ENCODE measurements around the gene PDXDC1.
"Not testable (repeated sequence)": the region's sequence is repeated elsewhere in the genome, so short reads cannot be mapped to it uniquely, and the experiment has no call there.

PDXDC1 gene

DNA sequence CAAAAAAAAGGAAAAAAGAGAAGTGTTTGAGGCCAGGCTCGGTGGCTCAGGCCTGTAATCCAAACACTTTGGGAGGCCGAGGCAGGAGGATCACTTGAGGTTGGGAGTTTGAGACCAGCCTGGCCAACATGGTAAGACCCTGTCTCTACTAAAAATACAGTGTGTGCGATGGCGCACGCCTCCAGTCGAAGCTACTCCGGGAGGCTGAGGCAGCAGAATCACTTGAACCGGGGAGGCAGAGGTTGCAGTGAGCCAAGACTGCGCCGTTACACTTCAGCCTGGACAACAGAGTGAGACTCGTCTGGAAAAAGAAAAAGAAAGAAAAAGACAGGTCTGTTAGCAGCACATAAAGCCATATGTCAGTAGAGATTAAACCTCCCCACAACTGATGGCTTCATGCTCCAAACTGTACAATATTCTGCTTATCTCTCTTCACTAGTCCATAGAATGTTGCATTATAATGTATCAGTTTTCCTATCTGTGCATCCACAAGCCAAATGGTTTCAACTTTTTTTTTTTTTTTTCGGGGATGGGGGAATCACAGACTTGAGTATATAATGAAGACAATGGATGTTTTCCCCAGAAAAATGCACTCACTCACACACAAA is 3.1 kb upstream of the PDXDC1 start:
- not testable (repeated sequence) for DNase-seq (ENCODE audit: low read depth in 1 of 2, low spot score in 1 of 2)

DNA sequence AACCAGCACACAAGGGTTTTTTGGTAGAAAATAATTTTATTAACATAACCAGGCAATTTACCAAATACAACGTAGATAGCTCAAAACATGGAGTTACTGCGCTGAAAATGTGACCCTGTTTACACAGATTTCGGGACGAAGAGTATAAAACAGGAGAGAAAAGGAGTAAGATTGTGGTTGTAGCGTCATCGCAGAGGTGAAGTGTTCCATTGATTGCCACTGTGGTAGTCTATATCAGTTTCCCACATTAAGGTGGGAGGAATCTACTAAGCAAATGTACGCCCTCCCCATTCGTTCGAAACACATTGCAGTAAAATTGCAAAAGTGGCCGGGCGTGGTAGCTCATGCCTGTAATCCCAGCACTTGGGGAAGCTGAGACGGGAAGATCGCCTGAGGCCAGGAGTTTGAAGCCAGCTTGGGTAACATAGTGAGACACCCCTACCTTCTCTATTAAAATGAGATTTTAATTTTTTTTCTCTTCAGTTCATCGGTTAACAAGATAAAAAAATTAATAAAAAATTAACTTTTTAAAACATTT is 972 bp upstream of the PDXDC1 start:
- DNase-seq (ENCODE audit: low read depth in 1 of 2, low spot score in 1 of 2) = not testable (repeated sequence)

GRCh38 chr16:14974331-14974655 is 533 bp upstream of the PDXDC1 start:
- DNase-seq (ENCODE audit: low read depth in 1 of 2, low spot score in 1 of 2) = not testable (repeated sequence)

GRCh38 chr16:14975418-14976194 is 780 bp downstream of the PDXDC1 start:
- DNase-seq (ENCODE audit: low read depth in 1 of 2, low spot score in 1 of 2) = peak; percentile 38 to 41

DNA sequence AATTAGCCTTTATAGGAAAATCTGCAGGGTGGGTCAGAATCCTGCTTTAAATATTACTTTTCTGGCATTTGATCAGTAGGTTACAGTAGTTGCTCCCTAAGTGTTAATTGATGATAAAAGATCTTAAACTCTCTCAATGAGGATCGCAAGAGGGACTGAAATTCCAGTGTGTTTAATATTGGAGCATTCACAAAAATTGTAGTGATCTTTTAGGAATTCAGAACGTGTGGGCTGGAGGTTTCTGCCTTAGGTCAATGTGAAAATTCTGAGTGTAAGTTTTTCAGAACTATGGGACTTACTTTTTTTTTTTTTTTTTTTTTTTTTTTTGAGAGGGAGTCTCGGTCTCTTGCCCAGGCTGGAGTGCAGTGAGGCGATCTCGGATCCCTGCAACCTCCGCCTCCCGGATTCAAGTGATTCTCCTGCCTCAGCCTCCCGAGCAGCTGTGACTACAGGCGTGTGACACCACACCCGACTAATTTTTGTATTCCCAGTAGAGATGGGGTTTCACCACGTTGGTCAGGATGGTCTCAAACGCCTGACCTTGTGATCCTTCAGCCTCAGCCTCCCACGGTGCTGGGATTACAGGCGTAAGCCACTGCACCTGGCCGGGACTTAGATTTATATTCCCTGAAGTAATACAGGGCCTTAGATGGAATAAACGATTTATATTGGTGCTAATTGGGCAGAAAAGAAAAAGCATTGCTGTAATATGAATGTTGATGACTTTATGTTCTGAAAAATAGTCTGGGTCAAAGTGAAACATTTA is 2.3 kb downstream of the PDXDC1 start:
- DNase-seq (ENCODE audit: low read depth in 1 of 2, low spot score in 1 of 2) = not testable (repeated sequence)

- DNase-seq (ENCODE audit: low read depth in 1 of 2, low spot score in 1 of 2) = not testable (repeated sequence)
These were observed 3.5 kb downstream of the PDXDC1 start for GRCh38 chr16:14978281-14978680.

DNA sequence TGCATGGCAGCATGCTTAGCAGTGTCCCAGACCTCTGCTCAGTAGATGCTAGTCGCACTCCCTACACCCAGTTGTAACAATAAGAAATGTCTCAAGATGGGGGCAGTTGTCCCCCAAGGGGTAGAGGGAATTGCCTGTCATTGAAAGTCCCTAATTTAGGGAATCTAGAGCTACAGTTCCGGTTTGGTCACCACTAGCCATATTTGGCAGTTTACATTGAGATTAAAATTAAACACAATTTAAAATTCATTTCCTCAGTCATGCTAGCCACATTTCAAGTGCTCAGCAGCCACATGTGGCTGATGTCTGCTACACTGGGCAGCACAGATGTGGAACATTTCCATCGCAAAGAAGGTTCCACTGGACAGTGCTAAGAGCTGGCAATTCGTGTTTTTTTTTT is 4.1 kb downstream of the PDXDC1 start:
- DNase-seq (ENCODE audit: low read depth in 1 of 2, low spot score in 1 of 2) = not testable (repeated sequence)

DNA sequence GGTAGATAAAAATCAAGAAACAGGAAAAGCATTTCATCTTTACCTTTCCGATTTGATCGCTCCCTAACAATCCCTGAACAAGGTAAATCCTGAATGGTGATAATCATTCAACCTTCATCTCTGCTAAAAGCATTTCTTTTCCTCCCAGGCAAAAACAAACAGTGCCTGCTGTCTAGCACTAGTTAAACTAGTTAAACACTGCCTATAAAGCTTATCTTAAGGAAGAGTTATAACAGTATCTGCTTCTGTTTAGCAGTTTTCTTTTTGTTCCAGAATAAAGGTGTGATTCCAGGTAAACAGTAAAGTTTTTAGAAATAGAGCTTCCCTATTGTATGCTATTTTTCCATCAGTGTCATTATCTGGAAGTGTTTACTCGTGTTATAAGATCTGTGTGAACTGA is 6.4 kb downstream of the PDXDC1 start:
- not testable (repeated sequence) for DNase-seq (ENCODE audit: low read depth in 1 of 2, low spot score in 1 of 2)

DNA sequence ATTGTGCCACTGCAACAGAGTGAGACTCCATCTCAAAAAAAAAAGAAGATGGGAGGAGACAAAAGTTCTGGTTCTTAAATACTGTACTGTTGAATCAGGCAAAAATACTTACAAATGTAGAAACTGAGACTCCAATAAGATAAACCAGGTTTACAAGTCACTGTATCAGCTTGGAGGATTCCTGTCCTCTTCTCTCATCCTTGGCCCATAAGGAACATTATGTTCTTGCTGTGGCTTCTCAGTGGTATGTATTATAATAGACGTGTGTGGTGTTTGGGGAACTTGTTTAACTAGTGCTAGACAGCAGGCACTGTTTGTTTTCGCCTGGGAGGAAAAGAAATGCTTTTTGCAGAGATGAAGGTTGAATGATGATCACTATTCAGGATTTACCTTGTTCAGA is 7.7 kb downstream of the PDXDC1 start:
- DNase-seq (ENCODE audit: low read depth in 1 of 2, low spot score in 1 of 2) = not testable (repeated sequence)

DNA sequence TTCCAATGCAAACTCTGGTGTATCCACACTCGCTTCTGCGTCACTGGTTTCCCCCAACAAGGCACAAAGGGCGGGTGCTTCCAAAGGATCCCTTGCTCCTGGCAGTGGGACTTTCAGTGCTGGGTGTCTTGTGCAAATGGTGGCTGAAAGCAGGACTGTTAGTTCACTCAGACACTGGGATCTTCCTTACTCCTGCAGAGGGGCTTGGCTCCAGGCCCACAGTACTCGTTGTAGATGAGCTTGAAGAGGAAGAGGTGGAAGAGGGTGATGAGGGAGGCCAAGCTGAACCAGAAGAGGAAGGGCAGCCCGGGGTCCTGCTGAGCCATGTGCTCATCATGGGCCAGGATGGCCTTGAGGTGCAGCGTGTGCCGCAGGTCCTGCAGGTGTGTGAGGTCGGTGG is 13.3 kb downstream of the PDXDC1 start:
- DNase-seq (ENCODE audit: low read depth in 1 of 2, low spot score in 1 of 2) = not testable (repeated sequence)

DNA sequence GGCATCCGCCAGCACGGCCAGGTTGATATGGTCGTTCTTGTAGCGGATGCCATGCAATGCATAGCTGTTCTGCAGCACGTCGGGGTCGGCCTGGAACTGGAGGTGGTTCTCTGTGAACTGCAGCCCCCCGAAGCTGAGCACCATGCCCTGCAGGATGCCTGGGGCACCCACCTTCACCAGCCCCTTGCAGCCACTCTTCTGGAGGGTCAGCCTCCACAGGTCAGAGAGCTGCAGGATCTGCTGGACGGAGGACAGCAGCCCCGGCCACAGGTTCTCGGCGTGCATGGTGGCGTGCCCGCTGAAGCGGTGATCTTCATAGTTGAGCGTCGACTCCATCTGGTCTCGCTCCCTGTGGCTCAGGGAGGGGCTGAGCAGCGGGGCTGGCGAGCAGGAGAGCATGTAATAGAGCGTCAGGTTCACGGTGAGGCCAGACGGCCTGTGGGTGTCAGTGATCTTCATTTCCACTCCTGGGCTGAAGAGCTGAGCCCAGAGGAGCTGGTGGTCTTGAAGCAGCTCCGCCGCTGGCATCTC is 13.9 kb downstream of the PDXDC1 start:
- not testable (repeated sequence) for DNase-seq (ENCODE audit: low read depth in 1 of 2, low spot score in 1 of 2)

DNA sequence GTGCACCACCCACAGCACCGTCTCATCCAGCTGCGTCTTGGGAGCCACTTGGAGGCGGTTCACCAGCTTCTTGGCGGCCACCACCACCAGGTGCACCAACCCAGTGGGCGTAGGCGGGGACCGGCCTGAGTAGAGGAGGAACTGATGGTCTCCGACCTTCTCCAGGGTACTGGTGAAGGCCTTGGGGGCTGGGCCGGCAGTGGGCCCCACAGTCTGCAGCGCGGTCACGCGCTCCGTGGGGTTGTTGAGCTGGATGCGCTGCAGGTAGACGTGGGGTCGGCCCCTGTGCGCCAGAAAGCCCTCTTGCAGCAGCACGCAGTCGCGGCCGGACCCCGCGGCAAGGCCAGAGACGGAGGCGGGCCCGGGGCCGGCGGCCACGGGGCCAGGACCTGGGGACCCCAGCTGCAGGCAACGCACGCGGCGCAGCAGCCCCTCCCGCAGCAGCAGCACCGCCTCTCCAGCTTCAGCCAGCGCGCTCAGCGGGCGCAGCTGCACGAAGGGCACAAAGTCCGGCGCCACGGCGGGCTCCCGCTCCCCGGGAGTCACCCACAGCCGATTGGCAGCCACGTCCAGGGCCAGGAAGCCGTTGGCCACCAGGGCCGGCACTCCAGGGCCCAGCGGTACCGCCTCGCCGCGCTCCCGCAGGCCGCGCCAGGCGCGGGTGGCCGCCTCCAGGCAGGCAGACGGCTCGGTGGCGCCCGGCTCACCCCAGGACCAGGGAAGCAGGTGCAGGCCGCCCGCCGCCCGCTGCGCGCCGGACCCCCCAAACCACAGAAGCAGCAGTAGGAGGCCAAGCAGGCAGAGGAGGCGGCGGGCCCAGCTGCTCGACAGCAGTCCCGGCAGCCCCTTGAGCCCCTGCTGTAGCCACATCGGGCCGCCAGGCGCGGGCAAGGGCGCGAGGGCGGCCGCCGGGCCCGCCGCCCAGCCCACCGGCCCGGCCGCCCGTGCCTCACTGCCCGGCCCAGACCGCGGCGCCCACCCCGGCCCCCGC is 14.8 kb downstream of the PDXDC1 start:
- not testable (repeated sequence) for DNase-seq (ENCODE audit: low read depth in 1 of 2, low spot score in 1 of 2)

DNA sequence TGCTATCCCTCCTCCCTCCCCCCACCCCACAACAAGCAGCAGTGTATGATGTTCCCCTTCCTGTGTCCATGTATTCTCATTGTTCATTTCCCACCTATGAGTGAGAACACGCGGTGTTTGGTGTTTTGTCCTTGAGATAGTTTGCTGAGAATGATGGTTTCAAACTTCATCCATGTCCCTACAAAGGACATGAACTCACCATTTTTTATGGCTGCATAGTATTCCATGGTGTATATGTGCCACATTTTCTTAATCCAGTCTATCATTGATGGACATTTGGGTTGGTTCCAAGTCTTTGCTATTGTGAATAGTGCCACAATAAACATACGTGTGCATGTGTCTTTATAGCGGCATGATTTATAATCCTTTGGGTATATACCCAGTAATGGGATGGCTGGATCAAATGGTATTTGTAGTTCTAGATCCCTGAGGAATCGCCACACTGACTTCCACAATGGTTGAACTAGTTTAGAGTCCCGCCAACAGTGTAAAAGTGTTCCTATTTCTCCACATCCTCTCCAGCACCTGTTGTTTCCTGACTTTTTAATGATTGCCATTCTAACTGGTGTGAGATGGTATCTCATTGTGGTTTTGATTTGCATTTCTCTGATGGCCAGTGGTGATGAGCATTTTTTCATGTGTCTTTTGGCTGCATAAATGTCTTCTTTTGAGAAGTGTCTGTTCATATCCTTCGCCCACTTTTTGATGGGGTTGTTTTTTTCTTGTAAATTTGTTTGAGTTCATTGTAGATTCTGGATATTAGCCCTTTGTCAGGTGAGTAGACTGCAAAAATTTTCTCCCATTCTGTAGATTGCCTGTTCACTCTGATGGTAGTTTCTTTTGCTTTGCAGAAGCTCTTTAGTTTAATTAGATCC is 18.7 kb downstream of the PDXDC1 start:
- not testable (repeated sequence) for DNase-seq (ENCODE audit: low read depth in 1 of 2, low spot score in 1 of 2)

- DNase-seq (ENCODE audit: low read depth in 1 of 2, low spot score in 1 of 2) = not testable (repeated sequence)
These were observed 21.9 kb downstream of the PDXDC1 start for GRCh38 chr16:14996702-14997101.

DNA sequence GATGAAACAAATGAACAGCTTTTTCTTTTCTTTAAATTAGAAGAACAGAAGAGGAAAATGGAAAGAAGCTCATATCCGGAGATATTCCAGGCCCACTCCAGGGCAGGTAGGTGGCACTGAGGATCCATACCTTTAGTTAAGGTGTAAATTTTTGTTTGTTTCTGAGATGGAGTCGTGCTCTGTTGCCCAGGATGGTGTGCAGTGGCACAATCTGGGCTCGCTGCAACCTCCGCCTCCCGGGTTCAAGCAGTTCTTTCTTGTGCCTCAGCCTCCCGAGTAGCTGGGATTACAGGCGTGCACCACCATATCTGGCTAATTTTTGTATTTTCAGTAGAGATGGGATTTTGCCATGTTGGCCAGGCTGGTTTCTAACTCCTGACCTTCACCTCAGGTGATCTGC is 23.5 kb downstream of the PDXDC1 start:
- not testable (repeated sequence) for DNase-seq (ENCODE audit: low read depth in 1 of 2, low spot score in 1 of 2)

DNA sequence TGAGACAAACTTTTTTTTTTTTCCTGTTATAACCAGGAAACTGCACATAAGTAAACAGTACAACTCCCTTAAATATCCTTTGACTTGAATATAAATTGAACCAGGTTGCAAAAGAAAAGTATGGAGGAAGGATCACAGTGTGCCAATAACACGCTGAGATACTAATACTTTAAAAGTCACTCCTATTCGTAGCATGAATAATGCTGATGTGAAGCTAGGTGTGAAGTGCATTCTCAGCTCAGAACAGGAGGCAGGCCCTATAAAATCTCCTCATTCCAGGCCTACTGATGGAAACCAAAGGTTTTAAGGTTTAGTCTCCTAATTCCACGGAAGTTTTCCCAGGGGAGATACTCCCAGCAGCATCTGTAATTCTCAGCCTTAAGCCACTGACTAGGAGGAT is 25.0 kb downstream of the PDXDC1 start:
- DNase-seq (ENCODE audit: low read depth in 1 of 2, low spot score in 1 of 2) = not testable (repeated sequence)

GRCh38 chr16:15002448-15002847 is 27.6 kb downstream of the PDXDC1 start:
- DNase-seq (ENCODE audit: low read depth in 1 of 2, low spot score in 1 of 2) = not testable (repeated sequence)

DNA sequence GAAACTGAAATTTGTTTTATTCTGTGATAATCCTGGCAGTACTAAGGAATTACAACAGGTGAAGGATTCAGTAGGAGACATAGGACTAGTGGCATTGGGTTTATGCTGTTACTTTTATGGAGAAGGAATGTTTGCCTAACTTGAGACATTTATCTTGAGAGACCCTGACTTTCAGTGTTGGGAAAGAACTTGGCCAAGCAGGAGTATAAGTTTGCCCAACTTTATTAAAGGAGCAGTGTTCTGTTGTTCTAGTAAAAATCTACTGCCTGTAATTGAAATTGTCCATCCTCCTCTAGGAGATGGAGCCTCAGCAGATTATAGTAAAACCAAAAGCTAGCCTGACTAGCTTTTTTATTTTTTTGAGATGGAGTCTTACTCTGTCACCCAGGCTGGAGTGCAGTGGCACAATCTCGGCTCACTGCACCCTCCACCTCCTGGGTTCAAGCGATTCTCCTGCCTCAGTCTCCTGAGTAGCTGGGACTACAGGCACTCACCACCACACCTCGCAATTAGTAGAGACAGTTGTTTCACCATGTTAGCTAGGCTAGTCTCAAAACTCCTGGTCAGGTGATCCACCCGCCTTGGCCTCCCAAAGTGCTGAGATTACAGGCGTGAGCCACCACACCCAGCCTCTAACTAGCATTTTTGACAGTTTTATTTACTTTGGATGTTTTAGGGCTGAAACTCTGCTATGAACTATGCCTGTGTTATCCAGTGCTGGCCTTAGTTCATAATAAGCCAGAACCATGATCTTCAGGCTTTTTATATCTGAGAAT is 30.7 kb downstream of the PDXDC1 start:
- not testable (repeated sequence) for DNase-seq (ENCODE audit: low read depth in 1 of 2, low spot score in 1 of 2)

Measured in stimulated activated CD4-positive, alpha-beta T cell treated with anti-CD3 and anti-CD28 coated beads, Interleukin-15, amount 100 ng/mL, for 1 hour (primary cell).